SK-N-SH (cell line): ENCODE results near the gene PTPN14. TPM values are rescaled to one million over a fixed set of nuclear protein-coding genes. Genes with fewer than 3 reads are reported as not detected.

Experiments
- CTCF ChIA-PET: fragments of 300-600, 350-600 bp; formaldehyde crosslinking; extraction: SDS; loops from one replicate; lab custom pipeline; 2021; lab: Yijun Ruan, JAX
- POLR2A ChIA-PET: fragments of 350-600 bp; sonication (Branson Sonifier 250); formaldehyde crosslinking; extraction: SDS; loops from one replicate; lab custom pipeline; 2020; ENCODE audit warnings: antibody characterized with exemption, inconsistent platforms; lab: Yijun Ruan, JAX
- DNase-seq: peaks from one replicate; pipeline ENCODE4 v3.0.0; 2012
- H2AFZ ChIP-seq: fragments of 200-600 bp; sonication (generic); 2 replicates; pipeline ENCODE4 v1.8.1; 2016; ENCODE audit warnings: antibody characterized with exemption, mild to moderate bottlenecking, low read depth
- H3F3A ChIP-seq: fragments of 200-600 bp; sonication (generic); replicated peaks from 2 replicates; pipeline ENCODE3; 2016; ENCODE audit warnings: antibody characterized with exemption, mild to moderate bottlenecking; ENCODE audit not compliant: insufficient read depth
- H3K27ac ChIP-seq, 2 experiments: fragments of 200-500 bp in 1 of 2; fragments of 200-600 bp in 1 of 2; sonication (Bioruptor generic) in 1 of 2; sonication (generic), shearing (Covaris generic) in 1 of 2; 2 replicates each; pipeline versions ENCODE4 v1.5.1 to v1.6.1; 2014 to 2016; ENCODE audit warnings: low read depth in 2 of 2, inconsistent platforms in 1 of 2, low read length in 1 of 2, mild to moderate bottlenecking in 1 of 2, mixed read lengths in 1 of 2
- H3K27me3 ChIP-seq: fragments of 200-600 bp; sonication (generic), shearing (Covaris generic); 2 replicates; pipeline ENCODE4 v1.6.1; 2016; ENCODE audit warnings: mixed run types; ENCODE audit not compliant: insufficient read depth
- H3K36me3 ChIP-seq, 2 experiments: fragments of 200-500 bp in 1 of 2; fragments of 200-600 bp in 1 of 2; sonication (Bioruptor generic) in 1 of 2; sonication (generic) in 1 of 2; replicated peaks in 1 of 2; 2 replicates each; pipeline versions ENCODE3 to v1.5.1; 2014 to 2016; ENCODE audit warnings: low read length in 1 of 2, mild to moderate bottlenecking in 1 of 2; ENCODE audit not compliant: insufficient read depth in 2 of 2, control insufficient read depth in 1 of 2
- H3K4me1 ChIP-seq, 2 experiments: fragments of 200-500 bp in 1 of 2; fragments of 200-600 bp in 1 of 2; sonication (Bioruptor generic) in 1 of 2; sonication (generic), shearing (Covaris generic) in 1 of 2; 2 replicates each; pipeline versions ENCODE4 v1.5.1 to v1.6.1; 2014 to 2016; ENCODE audit warnings: low read depth in 1 of 2, low read length in 1 of 2, mixed run types in 1 of 2; ENCODE audit not compliant: insufficient read depth in 2 of 2, control insufficient read depth in 1 of 2
- H3K4me2 ChIP-seq: fragments of 200-600 bp; sonication (generic), shearing (Covaris generic); 2 replicates; pipeline ENCODE4 v1.6.1; 2017; ENCODE audit warnings: mixed run types
- H3K4me3 ChIP-seq, 2 experiments: fragments of 200-500 bp in 1 of 2; fragments of 200-600 bp in 1 of 2; sonication (Bioruptor generic) in 1 of 2; sonication (generic), shearing (Covaris generic) in 1 of 2; 2 replicates each; pipeline versions ENCODE4 v1.5.1 to v1.8.1; 2014 to 2016; ENCODE audit warnings: low read depth in 2 of 2, inconsistent platforms in 1 of 2, low read length in 1 of 2, mild to moderate bottlenecking in 1 of 2, mixed read lengths in 1 of 2, moderate library complexity in 1 of 2
- H3K79me2 ChIP-seq: fragments of 200-600 bp; sonication (generic); 2 replicates; pipeline ENCODE4 v1.8.1; 2017; ENCODE audit warnings: mild to moderate bottlenecking; ENCODE audit not compliant: insufficient read depth
- H3K9ac ChIP-seq: fragments of 200-600 bp; sonication (generic); 2 replicates; pipeline ENCODE4 v1.6.1; 2017; ENCODE audit warnings: mixed run types
- H3K9me2 ChIP-seq: fragments of 200-600 bp; sonication (generic); 2 replicates; pipeline ENCODE4 v1.6.1; 2017; ENCODE audit warnings: mixed run types
- H3K9me3 ChIP-seq: fragments of 200-600 bp; sonication (generic); 2 replicates; pipeline ENCODE4 v1.6.1; 2017; ENCODE audit warnings: mixed run types, mild to moderate bottlenecking, moderate library complexity
- H4K20me1 ChIP-seq: fragments of 200-600 bp; sonication (generic); 2 replicates; pipeline ENCODE4 v1.6.1; 2017; ENCODE audit warnings: mild to moderate bottlenecking, mixed run types; ENCODE audit not compliant: insufficient read depth
- CHD2 ChIP-seq: fragments of 150-350 bp; IDR thresholded peaks from 2 replicates; pipeline ENCODE4 v1.6.1; 2018; ENCODE audit warnings: low read length; ENCODE audit not compliant: partially characterized antibody
- EZH2phosphoT487 ChIP-seq: fragments of 200-600 bp; sonication (generic); IDR thresholded peaks from 2 replicates; pipeline ENCODE4 v1.6.1; 2017; ENCODE audit warnings: low read depth, mixed run types, mild to moderate bottlenecking, antibody characterized with exemption, moderate library complexity, borderline replicate concordance
- FOSL2 ChIP-seq: IDR thresholded peaks from 2 replicates; pipeline ENCODE4 v1.4.0; 2012; ENCODE audit warnings: low read depth, mild to moderate bottlenecking, moderate library complexity, borderline replicate concordance
- GABPA ChIP-seq: IDR thresholded peaks from 2 replicates; pipeline ENCODE4 v1.4.0; 2012; ENCODE audit warnings: low read depth, mild to moderate bottlenecking
- GATA2 ChIP-seq: sonication (generic); formaldehyde crosslinking; IDR thresholded peaks from 2 replicates; pipeline ENCODE4 v1.5.0; 2020; ENCODE audit warnings: mild to moderate bottlenecking, missing genetic modification reagents
- JUND ChIP-seq: IDR thresholded peaks from 2 replicates; pipeline ENCODE4 v1.4.0; 2012
- MEF2A ChIP-seq: IDR thresholded peaks from 2 replicates; pipeline ENCODE4 v1.4.0; 2012; ENCODE audit warnings: low read depth, borderline replicate concordance
- RAD21 ChIP-seq: IDR thresholded peaks from 2 replicates; pipeline ENCODE4 v1.6.1; 2012; ENCODE audit warnings: mild to moderate bottlenecking, low read length
- RCOR1 ChIP-seq: fragments of 150-350 bp; IDR thresholded peaks from 2 replicates; pipeline ENCODE4 v1.6.1; 2017; ENCODE audit warnings: antibody characterized with exemption, low read length
- SIN3A ChIP-seq: IDR thresholded peaks from 2 replicates; pipeline ENCODE4 v1.6.1; 2012; ENCODE audit warnings: low read depth, mild to moderate bottlenecking, low read length, moderate library complexity, borderline replicate concordance
- TAF1 ChIP-seq: IDR thresholded peaks from 2 replicates; pipeline ENCODE4 v1.6.1; 2012; ENCODE audit warnings: low read depth, mild to moderate bottlenecking, low read length, moderate library complexity, borderline replicate concordance
- WGBS: methylation state at CpG from one replicate; pipeline ENCODE4 v1.1.6; 2017; ENCODE audit warnings: low lambda C conversion rate; 5-methylcytosine and 5-hydroxymethylcytosine counted together
- polyA plus RNA-seq, 3 experiments: library from polyadenylated mRNA; depleted of rRNA; stranded (reverse); fragments of >200 nt; gene quantifications; 2 replicates each; pipeline ENCODE4 v1.2.3, GENCODE V29; 2012
- TF ChIP-seq, protein P1 (sequence below): IDR thresholded peaks from 2 replicates; pipeline ENCODE4 v1.4.0; 2012; ENCODE audit warnings: low read depth, borderline replicate concordance
- TF ChIP-seq, protein P2 (sequence below): IDR thresholded peaks from 2 replicates; pipeline ENCODE4 v1.4.0; 2012; ENCODE audit warnings: low read depth, borderline replicate concordance

Gene PTPN14
- polyA plus RNA-seq, 1 of the 3 experiments (the other 2 are of a cell fraction), result 12.8 TPM

DNA sequence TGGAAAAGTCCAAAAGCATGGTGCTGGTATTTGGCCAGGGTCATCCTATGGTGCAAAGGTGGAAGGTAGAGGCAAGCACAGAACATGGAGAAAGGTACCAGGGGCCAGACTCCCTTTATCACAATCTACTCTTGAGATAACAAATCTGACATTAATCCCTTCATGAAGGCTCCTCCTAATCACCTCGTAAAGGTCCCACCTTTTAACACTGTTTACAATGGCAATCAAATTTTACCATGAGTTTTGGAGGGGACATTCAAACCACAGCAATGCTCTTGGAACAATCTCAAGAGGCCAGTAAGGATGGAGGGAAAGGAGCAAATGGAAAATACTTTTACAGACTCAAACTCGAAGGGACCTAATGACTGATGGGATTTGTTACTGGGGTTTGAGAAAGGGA lies 6.1 kb downstream of the PTPN14 start (continued):
- no peak for TF ChIP-seq MEF2A

DNA sequence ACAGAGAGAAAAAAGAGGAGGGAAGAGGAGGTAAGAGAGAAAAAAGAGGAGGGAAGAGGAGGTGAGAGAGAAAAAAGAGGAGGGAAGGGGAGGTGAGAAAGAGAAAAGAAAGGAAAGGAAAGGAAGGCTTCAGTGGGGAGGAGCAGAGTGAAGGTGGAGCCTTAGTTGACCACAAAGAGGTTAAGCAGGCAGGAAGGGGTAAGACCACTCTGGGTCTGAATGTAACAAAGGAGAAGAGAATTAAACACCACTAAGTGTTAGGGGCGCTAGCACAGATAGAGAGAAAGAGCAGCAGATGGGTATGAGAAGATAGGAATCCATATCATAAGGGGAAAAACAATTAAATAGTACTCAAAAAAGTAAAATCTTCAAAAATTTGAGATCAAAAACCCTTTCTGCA lies 6.6 kb downstream of the PTPN14 start:
- no peaks in the 10 kb centered on the region for H3K9me2 ChIP-seq
- no peak overlapping the region for H3K27ac ChIP-seq
- TF ChIP-seq, protein P1, sequence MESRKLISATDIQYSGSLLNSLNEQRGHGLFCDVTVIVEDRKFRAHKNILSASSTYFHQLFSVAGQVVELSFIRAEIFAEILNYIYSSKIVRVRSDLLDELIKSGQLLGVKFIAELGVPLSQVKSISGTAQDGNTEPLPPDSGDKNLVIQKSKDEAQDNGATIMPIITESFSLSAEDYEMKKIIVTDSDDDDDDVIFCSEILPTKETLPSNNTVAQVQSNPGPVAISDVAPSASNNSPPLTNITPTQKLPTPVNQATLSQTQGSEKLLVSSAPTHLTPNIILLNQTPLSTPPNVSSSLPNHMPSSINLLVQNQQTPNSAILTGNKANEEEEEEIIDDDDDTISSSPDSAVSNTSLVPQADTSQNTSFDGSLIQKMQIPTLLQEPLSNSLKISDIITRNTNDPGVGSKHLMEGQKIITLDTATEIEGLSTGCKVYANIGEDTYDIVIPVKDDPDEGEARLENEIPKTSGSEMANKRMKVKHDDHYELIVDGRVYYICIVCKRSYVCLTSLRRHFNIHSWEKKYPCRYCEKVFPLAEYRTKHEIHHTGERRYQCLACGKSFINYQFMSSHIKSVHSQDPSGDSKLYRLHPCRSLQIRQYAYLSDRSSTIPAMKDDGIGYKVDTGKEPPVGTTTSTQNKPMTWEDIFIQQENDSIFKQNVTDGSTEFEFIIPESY, result no peak
- no peak for TF ChIP-seq GABPA
- TF ChIP-seq TAF1, result no peak
- TF ChIP-seq, protein P2, sequence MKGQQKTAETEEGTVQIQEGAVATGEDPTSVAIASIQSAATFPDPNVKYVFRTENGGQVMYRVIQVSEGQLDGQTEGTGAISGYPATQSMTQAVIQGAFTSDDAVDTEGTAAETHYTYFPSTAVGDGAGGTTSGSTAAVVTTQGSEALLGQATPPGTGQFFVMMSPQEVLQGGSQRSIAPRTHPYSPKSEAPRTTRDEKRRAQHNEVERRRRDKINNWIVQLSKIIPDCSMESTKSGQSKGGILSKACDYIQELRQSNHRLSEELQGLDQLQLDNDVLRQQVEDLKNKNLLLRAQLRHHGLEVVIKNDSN, result no peak
- no peak for TF ChIP-seq FOSL2
- no peak for TF ChIP-seq EZH2phosphoT487
- no peak for TF ChIP-seq JUND
- no peak for TF ChIP-seq GATA2 (CRISPR knock-in tag)
- no peak for TF ChIP-seq RCOR1
- no peak for TF ChIP-seq CHD2
- TF ChIP-seq RAD21, result no peak
- no peak for TF ChIP-seq SIN3A
- no peak for DNase-seq
- no peaks in the 10 kb centered on the region for H3K27me3 ChIP-seq
- CTCF ChIA-PET, result no interaction called here
- no peak overlapping the region for H2AFZ ChIP-seq
- peaks cover 99% of the 10 kb centered on the region for H4K20me1 ChIP-seq
- H3K4me3 ChIP-seq, result no peak overlapping the region
- H3K9me3 ChIP-seq, result no peaks in the 10 kb centered on the region
- WGBS, result 100% methylated on average over 1 of the region's 1 CpG
- POLR2A ChIA-PET, result no interaction called here
- H3K36me3 ChIP-seq, result peaks cover 9 to 16% of the 10 kb centered on the region in 2 experiments
- H3F3A ChIP-seq, result peaks cover 11% of the 10 kb centered on the region
- peaks cover 11 to 44% of the 10 kb centered on the region in 2 experiments for H3K4me1 ChIP-seq
- peaks cover 100% of the 10 kb centered on the region for H3K79me2 ChIP-seq
- H3K4me2 ChIP-seq, result no peak overlapping the region
- H3K9ac ChIP-seq, result no peak overlapping the region
